Brain microvascular endothelial cell (primary cell): Measurements from ENCODE around the gene LRP5.

Experiments used
- DNase-seq: peaks from one replicate; pipeline ENCODE4 v3.0.0-alpha.2; 2020
- H3K27ac ChIP-seq: fragments of 250-450 bp; sonication (Bioruptor Pico); 2 replicates; pipeline ENCODE4 v1.5.1; 2020; ENCODE audit warnings: mild to moderate bottlenecking, moderate library complexity
- H3K27me3 ChIP-seq: fragments of 250-450 bp; sonication (Bioruptor Pico); replicated peaks from 2 replicates; pipeline ENCODE4 v1.5.1; 2020; ENCODE audit warnings: mild to moderate bottlenecking
- H3K36me3 ChIP-seq: fragments of 250-450 bp; sonication (Bioruptor Pico); replicated peaks from 2 replicates; pipeline ENCODE4 v1.5.1; 2020; ENCODE audit warnings: mild to moderate bottlenecking
- H3K4me3 ChIP-seq: 2 replicates; pipeline ENCODE4 v1.5.1; 2011; ENCODE audit warnings: low read depth, mild to moderate bottlenecking, control low read depth, low read length, moderate library complexity
- in situ Hi-C: cut with HindIII; loops from 2 replicates; pipeline ENCODE4 v1.10.0; 2017; ENCODE audit warnings: low sequenced_read_pairs, low pct_ligation_motif_present
- TF ChIP-seq, protein P1 (sequence below): IDR thresholded peaks from 2 replicates; pipeline ENCODE4 v1.5.1; 2011; ENCODE audit warnings: low read depth, mild to moderate bottlenecking, moderate library complexity, low read length, control low read depth, inconsistent platforms; ENCODE audit errors: missing control alignments

Gene LRP5

DNA sequence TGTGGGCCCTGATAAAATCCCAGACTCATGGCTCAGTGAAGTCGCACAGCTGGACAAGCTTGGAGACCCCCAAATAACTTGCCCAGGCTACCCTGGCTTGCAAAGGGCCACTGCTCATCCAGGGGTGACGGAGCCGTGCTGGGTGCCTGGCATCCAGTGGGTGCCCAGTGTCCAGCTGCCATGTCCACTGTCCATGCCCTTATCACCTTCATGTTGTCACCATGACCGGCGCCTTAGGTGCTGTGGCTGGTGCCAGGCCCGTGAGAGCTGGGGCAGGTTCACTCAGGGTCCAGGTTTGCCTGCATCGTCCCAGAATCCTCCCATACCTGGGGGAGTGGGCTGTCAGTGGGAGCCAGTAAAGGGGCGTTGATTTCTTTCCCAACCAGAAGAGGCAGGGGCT, 57.4 kb downstream of the LRP5 start:
- H3K4me3 ChIP-seq: no peak overlapping the region
- no peak overlapping the region for H3K27ac ChIP-seq
- H3K27me3 ChIP-seq: no peaks in the 10 kb centered on the region
- TF ChIP-seq, protein P1, sequence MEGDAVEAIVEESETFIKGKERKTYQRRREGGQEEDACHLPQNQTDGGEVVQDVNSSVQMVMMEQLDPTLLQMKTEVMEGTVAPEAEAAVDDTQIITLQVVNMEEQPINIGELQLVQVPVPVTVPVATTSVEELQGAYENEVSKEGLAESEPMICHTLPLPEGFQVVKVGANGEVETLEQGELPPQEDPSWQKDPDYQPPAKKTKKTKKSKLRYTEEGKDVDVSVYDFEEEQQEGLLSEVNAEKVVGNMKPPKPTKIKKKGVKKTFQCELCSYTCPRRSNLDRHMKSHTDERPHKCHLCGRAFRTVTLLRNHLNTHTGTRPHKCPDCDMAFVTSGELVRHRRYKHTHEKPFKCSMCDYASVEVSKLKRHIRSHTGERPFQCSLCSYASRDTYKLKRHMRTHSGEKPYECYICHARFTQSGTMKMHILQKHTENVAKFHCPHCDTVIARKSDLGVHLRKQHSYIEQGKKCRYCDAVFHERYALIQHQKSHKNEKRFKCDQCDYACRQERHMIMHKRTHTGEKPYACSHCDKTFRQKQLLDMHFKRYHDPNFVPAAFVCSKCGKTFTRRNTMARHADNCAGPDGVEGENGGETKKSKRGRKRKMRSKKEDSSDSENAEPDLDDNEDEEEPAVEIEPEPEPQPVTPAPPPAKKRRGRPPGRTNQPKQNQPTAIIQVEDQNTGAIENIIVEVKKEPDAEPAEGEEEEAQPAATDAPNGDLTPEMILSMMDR: no peak
- peaks cover 4% of the 10 kb centered on the region for H3K36me3 ChIP-seq
- in situ Hi-C loops: no loop called here
- DNase-seq: no peak

DNA sequence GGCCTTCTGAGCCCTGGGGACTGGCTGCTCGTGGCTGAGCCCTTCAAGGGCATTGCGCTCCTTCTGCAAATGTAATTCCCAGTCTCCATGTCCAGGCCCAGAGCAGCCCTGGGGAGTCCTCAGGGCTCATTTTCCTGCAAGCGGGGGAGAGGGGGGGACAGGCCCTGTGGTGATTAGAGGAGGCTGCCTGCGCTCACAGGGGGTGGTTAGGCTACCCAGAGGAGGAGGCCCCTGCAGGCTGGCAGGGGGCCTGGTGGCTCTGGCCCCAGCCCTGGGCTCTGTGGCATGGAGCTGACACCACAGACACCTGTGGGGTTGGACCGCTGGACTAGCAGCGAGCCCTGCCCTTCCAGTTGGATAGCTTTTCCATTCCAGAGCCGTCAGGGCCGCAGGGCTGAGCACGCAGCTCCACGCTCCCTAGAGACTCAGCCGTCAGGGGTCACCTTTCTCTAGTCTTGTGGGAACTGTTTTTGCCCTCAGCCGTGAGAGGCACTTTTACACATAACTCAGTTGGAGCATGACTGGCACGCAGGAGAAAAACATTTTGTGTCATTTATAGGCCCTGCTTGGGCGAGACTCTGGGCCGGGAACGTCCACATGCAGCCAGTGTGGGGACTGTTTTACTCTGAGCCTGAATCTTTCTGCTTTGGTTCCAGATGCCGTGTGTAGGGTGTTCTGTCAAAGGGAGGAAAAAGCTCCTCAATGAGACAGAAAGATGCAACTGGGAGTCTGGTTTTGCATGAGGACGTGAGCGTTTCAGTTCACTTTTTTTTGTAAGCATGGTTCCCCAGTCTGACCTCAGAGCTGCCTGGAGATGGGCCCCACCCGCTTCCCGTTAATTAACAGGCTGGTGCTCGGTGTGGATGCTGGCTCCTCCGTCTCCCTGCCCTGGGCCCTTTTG, 58.1 kb downstream of the LRP5 start:
- H3K4me3 ChIP-seq: no peak overlapping the region
- DNase-seq: peak; percentile 31
- TF ChIP-seq, protein P1: no peak
- in situ Hi-C loops: no loop called here
- H3K27ac ChIP-seq: peak overlapping the region; percentile 12
- H3K36me3 ChIP-seq: peaks cover 4% of the 10 kb centered on the region
- no peaks in the 10 kb centered on the region for H3K27me3 ChIP-seq

DNA sequence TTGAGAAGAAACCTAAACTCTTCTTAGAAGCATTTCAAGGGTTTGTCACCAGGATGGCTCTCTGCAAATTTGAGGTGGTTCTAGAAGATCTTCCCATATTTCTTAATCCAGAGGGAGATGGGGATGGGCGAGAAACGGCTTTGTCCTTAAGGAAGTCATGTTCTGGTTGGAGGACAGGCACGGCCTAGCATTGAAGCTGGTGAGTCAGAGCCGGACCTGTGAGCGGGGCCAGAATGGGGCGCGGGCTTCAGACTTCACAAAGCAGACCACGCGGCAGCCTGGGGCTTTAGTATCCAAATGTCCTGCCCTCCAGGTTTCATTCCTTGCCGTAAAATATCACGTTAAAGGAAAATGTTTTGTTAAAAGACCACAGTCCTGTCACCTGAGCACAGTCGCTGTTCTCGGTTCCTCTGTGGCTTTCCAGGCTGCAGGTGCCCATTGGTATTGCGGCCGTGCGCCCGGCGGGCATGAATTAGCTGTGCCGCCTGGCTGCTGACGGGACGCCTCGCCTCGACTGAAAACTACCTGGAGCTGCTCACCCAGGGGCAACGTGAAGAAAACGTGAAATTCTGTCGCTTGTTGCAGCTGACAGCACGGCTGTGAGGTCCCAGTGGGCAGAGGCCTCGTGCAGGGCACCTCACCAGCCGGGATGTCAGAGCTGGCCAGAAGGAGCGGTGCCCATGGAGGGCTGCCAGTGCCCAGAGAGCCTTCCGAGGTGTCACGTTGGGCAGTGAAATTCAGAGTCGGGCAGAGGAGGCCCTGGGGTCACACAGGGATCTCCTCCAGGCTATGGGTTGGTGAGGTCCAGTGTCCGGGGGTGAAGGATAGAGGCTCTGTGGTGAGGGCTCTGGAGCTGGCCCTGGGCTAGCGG, 59.0 kb downstream of the LRP5 start:
- DNase-seq: peak; percentile 45
- Histone ChIP-seq H3K4me3 (no peak overlapping the region), H3K27me3 (no peaks in the 10 kb centered on the region), H3K36me3 (peaks cover 4% of the 10 kb centered on the region), H3K27ac (peak overlapping the region; percentile 12)
- in situ Hi-C loops: no loop called here
- TF ChIP-seq, protein P1: no peak

DNA sequence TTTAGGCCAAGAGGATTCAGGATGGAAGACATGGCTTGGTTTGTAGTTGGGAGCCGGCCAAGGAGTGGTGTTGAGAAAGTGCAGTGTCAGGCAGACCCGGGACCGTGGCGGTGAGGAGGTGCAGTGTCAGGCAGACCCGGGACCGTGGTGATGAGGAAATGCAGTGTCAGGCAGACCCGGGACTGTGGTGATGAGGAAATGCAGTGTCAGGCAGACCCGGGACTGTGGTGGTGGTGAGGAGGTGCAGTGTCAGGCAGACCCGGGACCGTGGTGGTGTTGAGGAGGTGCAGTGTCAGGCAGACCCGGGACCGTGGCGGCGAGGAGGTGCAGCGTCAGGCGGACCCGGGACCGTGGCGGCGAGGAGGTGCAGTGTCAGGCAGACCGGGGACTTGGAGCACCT, 59.7 kb downstream of the LRP5 start:
- in situ Hi-C loops: no loop called here
- Histone ChIP-seq H3K36me3 (peaks cover 3% of the 10 kb centered on the region), H3K4me3 (no peak overlapping the region), H3K27ac (no peak overlapping the region), H3K27me3 (no peaks in the 10 kb centered on the region)
- no peak for DNase-seq
- TF ChIP-seq, protein P1: no peak

DNA sequence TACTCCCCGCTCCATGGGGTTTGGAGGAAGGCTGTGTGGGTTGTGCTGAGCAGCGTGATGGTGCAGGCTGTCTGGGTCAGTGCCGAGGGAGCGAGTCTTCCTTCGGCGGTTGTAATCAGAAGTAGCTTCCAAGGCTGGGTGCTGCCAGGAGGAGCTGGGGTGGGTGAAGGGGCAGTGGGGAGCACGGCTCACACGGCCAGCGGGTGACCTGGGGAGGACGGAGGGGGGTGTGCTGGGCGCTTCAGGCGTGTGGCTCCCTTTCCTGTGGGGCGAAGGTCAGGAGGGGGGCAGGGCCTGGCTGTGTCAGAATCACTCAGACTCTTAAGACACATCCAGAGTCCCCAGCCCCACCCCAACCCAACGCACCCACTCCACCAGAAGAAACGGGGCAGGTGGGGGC, 60.2 kb downstream of the LRP5 start:
- Histone ChIP-seq H3K4me3 (no peak overlapping the region), H3K27me3 (no peaks in the 10 kb centered on the region), H3K27ac (no peak overlapping the region), H3K36me3 (no peaks in the 10 kb centered on the region)
- TF ChIP-seq, protein P1: no peak
- in situ Hi-C loops: no loop called here
- DNase-seq: no peak
